ENCODE results near the gene SYMPK.

Gene SYMPK

DNA sequence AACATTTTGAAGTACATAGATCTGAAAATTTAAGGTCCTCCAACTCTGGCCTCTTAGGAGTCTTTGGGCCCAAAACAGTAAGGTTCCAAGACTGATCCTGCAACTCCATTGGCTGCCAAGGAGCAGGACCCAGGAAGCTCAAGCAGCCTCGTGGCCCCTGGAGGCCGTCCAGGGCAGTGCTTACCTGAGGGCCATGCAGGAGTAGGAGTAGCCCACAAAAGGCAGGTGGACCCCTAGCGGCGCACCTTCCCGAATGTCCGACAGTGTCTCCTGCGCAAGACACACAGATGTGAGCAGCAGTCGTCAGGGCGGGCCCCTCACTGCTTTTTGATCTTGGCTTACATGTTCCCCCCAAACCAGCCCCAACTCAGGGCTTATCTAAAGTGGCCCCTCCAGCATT, 88.2 kb downstream of the SYMPK start:
- no peak for DNase-seq (ENCODE audit: low read depth, low spot score)
- no peak overlapping the region for H3K4me3 ChIP-seq (ENCODE audit: low read length)

DNA sequence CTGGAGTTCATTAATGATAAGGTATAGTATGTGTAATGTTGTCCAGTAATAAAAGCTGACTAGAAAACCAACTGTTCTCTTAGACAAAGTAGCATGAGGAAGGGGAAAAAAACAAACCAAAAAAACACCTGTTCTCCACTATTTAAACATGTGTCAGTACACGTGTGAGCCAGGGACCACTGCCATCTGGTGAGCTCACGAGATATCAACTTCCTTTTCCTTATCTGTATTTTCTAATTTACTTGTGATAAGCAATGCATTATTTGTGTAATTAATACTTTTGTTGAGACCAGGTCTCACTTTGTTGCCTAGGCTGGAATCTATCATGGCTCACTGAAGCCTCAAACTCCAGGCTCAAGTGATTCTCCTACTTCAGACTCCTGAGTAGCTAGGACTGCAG, 89.6 kb downstream of the SYMPK start:
- H3K4me3 ChIP-seq (ENCODE audit: low read length), result no peak overlapping the region
- DNase-seq (ENCODE audit: low read depth, low spot score), result no peak

DNA sequence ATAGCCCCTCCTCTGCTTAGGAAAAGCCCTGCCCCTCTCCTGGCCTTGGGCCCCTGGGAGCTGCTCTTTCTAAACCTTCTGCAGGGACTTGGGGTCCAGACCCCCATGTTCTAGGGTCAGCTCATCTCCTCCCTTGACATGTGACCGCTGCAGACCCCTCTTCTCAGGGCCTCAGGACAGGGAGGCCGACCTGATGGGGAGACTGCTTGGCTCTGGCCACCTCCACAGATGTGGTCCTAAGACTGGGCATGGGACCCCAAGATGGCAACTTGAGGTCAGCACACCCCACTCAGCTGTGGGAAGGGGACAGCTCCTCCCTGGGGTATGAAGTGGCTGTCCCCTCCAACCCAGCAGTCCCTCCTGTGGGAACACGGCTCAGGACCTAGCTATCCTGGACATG, 90.0 kb downstream of the SYMPK start:
- no peak overlapping the region for H3K4me3 ChIP-seq (ENCODE audit: low read length)
- no peak for DNase-seq (ENCODE audit: low read depth, low spot score)

DNA sequence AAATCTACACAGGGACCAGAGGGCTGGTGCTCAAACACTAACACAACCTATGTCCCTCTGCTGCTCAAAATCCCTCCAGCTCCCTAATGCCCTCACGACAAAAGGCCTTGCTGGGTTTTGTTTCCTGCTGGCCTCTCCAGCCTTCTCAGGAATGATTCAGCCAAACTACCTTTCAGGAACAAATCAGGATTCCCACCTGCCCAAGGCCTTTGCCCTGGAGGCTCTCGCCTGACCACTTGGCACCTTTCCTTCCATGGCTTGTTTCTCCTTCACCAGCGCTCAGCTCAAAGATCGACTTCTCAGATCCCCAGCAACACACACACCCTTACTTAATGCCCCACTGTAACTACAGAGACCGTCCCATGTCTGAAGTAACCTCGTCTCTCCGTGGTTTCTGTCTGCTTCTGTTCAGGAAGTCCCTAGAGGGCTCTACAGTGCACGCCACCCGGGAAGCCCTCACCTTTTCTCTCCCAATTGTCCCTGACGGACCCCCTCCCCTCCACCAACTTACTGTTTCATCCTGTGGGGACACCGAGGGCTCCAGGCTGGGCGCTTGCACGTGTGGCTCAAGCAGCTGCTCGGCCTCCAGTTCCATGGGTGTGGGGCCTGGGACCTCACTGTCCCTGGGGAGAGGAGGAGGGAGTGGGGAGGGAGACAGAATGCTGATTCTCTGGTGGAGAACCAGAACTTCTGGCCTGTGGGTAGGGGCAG, 90.7 kb downstream of the SYMPK start:
- H3K4me3 ChIP-seq (ENCODE audit: low read length), result no peak overlapping the region
- no peak for DNase-seq (ENCODE audit: low read depth, low spot score)

DNA sequence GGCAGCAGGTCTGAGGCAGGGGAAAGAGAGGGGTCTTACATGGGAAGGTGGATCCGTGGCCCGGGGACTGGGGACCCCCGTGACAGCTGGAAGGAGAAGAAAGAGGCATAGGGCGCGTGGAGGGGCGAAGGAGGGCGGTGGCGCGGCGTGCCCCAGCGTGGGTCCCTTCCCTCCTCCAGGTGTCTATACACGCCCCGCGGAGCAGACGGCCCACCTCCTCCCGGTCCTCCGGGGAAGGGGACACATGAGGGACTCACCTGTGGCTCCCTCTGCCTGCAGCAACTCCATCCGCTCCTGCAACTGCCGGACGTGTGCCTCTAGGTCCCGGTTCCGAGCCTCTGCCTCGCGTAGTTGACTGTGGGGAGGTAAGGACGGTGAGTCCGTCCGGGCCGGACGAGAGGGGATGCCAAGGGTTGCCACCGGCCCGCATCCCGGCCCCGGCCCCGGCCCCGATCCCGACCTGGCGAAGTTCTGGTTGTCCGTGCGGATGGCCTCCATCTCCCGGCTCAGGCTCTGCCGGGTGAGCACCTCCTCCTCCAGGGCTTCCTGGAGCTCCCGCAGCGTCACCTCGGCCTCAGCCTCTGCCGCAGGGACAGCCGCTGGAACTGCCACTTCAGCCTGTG, 91.5 kb downstream of the SYMPK start:
- DNase-seq (ENCODE audit: low read depth, low spot score), result no peak
- H3K4me3 ChIP-seq (ENCODE audit: low read length), result peak overlapping the region; percentile 41; the same call in 1 of the 2 replicates

DNA sequence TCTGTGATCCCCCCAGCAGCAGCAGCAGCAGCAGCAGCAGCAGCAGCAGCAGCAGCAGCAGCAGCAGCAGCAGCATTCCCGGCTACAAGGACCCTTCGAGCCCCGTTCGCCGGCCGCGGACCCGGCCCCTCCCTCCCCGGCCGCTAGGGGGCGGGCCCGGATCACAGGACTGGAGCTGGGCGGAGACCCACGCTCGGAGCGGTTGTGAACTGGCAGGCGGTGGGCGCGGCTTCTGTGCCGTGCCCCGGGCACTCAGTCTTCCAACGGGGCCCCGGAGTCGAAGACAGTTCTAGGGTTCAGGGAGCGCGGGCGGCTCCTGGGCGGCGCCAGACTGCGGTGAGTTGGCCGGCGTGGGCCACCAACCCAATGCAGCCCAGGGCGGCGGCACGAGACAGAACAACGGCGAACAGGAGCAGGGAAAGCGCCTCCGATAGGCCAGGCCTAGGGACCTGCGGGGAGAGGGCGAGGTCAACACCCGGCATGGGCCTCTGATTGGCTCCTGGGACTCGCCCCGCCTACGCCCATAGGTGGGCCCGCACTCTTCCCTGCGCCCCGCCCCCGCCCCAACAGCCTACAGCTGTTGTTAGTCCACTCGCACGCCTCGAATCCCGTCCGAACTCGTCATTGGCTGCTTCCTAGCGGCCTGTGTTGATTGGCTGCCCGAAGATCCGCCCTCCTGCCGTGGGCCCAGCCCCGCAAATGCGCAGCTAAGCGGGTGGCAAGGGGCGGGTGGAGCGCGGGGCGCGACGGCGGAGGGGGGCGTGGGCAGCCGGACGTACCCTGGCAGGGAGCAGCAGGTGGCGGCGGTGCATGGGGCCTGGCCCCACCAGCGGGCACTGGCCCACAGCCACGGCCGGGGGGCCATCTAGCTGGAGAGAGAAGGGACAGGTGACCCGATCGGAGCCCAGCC, 92.5 kb downstream of the SYMPK start:
- peak overlapping the region; percentile 67 for H3K4me3 ChIP-seq (ENCODE audit: low read length)
- peak; percentile 97 for DNase-seq (ENCODE audit: low read depth, low spot score)

DNA sequence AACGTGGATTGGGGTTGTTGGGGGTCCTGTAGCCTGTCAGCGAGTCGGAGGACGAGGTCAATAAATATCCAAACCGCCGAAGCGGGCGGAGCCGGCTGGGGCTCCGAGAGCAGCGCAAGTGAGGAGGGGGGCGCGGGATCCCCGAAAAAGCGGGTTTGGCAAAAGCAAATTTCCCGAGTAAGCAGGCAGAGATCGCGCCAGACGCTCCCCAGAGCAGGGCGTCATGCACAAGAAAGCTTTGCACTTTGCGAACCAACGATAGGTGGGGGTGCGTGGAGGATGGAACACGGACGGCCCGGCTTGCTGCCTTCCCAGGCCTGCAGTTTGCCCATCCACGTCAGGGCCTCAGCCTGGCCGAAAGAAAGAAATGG, 93.1 kb downstream of the SYMPK start:
- DNase-seq (ENCODE audit: low read depth, low spot score), result peak; percentile 53
- H3K4me3 ChIP-seq (ENCODE audit: low read length), result peak overlapping the region; percentile 67

DNA sequence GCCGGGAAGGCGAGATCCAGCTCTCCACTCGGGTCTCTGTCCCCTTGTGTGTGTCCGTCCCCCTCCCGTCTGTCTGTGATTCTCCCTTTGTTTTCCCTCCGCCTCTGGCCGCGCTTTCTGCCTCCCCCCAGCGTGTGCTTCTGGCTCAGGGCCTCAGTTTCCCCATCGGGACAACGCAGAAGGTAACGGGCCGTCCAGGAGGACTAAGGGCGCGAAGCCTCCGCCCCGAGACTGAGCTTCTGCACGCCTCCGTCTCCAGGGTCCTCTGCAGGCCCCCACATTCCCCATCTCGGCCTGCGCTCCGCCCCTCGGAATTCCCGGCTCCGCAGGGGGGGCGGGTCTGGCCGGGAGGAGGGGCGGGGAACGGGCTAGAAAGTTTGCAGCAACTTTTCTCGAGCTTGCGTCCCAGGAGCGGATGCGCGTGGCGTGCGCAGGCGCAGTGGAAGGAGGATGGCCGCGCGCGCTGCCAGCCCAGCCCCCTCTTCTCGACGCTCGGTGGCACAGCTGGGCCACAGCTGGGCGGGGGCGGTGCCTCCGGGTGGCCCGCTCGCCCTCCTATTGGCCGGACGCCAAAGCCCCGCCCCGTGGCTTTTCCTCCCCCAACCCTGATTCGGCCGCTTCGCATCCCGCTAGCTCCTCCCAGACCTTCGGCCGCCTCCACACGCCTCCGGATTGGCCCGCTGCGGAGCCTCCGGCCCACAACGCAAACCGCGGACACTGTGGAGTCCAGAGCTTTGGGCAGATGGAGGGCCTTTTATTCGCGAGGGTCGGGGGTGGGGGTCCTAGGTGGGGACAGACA, 93.8 kb downstream of the SYMPK start, which contains the start of gene SIX5:
SIX5 (minus strand) TSS at position 269 of the 799 bp plus-strand sequence. CDS start 408 bp downstream, outside the sequence.
- peak; percentile 93 for DNase-seq (ENCODE audit: low read depth, low spot score)
- peak within 1 kb of the TSS; percentile 86 for H3K4me3 ChIP-seq (ENCODE audit: low read length)

DNA sequence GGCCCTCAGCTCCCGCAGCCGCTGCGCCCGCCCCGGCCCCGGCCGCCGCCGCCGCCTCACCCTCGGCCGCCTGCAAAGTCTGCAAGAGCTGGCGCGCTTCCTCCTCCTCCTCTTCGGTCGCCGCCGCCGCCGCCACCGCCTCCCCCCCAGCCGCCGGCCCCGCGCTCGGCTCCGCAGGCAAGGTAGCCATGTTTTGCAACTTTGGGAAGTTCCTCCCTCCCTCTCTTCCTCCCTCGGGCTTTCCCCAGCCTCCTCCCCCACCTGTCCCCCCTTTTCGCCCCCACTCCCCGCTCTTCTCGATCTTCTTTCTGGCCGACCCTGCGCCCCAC, 94.3 kb downstream of the SYMPK start:
- no peak for DNase-seq (ENCODE audit: low read depth, low spot score)
- H3K4me3 ChIP-seq (ENCODE audit: low read length), result peak overlapping the region; percentile 86

DNA sequence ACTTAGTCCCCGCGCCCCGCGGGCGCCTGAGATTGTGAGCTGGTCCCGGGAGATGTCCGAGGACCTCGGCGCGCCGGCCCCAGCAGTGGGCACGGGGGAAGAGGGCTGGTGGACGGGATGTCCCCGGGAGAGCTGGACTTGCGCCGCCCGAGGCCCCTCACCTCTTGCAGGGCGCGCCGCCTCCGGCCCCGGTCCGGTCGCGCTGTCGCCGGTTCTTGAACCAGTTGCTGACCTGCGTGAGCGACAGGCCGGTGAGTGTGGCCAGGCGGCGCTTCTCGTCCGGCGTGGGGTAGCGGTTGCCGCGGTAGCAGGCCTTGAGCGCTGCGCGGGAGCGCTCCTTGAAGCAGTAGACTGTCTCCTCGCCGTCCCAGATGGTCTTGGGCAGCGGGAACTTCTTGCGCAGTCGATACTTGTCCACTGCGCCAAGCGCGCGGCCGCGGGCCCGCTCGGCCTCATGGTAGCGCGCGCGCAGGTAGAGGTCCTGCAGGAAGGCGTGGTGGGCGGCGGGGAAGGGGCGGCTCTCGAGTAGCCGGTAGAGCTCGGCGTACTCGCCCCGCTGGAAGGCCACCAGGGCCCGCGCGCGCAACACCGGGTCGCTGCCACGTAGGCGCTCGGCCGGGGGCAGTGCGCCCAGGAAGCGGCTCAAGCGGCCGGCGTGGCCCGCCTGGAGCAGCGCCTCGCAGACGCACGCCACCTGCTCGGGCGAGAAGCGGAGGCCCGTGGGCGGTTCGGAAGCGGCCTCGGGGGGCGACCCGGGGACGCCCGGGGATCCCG, 94.9 kb downstream of the SYMPK start:
- peak overlapping the region; percentile 86 for H3K4me3 ChIP-seq (ENCODE audit: low read length)
- DNase-seq (ENCODE audit: low read depth, low spot score), result no peak

DNA sequence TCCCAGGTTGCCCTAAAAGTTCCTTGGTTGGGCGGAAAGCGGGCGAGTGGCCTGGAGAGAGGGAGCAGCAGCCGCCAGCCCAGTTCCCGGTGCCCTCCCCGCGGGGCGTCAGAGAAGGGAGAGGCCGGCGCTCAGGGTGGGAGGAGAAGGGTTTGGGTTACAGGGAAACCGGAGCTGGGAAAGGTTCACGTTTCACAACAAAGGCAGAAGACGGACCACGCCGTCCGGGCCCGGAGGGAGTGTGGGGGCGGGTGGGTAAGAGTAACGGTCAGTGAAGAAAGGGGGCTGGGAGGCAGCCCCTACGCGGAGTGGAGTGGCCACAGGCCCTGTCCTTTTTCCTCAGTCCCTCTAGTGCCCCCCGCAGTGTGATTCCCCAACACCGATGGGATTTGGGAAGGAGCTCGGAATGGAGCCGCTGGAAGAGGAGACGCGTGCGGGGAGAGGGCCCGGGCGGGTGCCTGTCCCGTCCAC, 95.5 kb downstream of the SYMPK start:
- no peak for DNase-seq (ENCODE audit: low read depth, low spot score)
- H3K4me3 ChIP-seq (ENCODE audit: low read length), result no peak overlapping the region

DNA sequence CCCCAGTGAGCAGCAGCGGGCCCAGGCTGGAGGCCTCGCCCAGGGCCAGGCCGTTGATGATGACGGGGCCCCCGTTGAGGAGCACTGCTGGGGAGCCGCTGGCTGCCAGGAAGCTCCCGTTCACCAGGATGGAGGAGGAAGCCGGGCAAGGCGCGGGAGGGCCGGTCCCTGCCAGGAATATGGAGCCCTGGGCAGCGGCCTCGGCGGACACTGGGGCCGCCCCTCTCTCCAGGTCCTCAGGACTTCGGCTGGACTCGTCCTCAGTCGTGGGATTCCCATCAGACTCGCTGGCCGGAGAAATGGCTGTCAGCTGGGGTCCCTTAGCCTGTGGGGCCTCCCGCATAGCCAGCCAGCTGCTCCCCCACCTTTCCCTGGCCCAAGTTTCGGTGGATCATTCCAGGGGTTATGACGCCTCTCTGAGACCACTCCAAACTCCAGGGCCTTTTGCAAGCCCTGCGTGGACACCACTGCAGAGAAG, 96.0 kb downstream of the SYMPK start:
- no peak for DNase-seq (ENCODE audit: low read depth, low spot score)
- no peak overlapping the region for H3K4me3 ChIP-seq (ENCODE audit: low read length)

DNA sequence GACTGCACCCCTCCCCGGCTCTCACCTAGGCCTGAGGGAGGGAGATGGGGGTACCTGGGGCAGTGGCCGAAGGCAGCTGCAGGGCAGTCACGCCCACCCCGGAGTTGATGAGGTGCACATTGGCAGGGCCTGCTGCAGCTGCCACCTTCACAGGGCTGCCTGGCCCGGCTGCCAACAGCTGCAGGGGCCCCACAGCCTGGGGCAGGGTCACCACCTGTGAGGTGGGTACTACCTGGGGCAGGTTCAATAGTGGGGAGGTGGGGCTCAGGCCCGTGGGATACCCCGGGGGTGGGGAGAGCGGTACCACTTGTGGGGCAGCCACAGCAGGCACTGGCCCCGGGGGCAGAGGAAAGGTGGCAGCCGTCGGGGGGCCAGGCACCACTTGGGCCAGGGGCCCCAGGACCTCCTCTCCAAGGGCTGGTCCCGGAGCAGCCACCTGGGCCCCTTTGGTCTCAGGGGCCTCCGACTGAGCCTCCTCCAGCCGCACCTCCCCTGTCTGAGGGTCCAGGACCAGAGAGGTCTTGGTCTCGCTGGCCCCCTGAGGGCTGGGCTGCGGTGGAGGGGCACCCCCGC, 96.6 kb downstream of the SYMPK start:
- DNase-seq (ENCODE audit: low read depth, low spot score), result no peak
- H3K4me3 ChIP-seq (ENCODE audit: low read length), result no peak overlapping the region

DNA sequence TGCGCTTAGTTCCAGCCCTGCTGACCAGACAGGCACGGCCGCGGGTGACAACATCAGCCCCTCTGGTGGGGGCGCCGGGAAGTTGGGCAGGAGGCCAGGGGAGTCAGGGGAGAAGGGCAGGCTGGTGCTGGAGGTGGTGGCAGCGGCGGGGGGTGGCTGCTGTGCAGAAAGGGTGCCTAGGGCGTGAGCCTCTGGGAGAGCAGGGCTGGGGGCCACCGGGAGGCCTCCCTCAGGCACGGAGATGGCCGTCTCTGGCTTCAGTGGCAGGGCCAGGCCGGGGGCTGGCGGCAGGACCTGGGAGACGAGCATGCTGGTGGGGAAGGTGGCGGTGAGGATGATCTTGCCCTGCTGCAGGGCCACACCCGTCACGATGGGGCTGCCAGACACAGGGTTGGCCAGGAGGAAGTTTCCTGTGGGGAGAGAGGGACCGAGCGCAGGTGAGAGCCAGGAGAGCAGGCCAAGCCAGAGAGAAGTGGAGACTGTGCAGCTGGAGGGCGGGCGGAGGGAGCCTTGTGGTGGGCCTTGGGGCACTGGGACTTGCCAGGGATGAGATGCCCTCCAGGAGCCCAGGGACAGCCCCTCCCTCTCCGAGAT, 97.1 kb downstream of the SYMPK start:
- DNase-seq (ENCODE audit: low read depth, low spot score), result no peak
- H3K4me3 ChIP-seq (ENCODE audit: low read length), result no peak overlapping the region
